Common myeloid progenitor, CD34-positive (primary cell): Measurements from ENCODE around the gene C1QTNF1.
A peak's percentile ranks its signal among the peaks of the same experiment; 100 is the strongest.

Experiments used
- CTCF ChIA-PET: fragments of 350-600 bp; sonication (Branson Sonifier 250); formaldehyde crosslinking; loops from one replicate; lab custom pipeline; 2021; ENCODE audit warnings: antibody characterized with exemption; lab: Charles Lee
- POLR2A ChIA-PET: fragments of 350-600 bp; sonication (Branson Sonifier 250); formaldehyde crosslinking; loops from one replicate; lab custom pipeline; 2021; ENCODE audit warnings: antibody characterized with exemption; lab: Charles Lee
- DNase-seq, 3 donors: peaks; one replicate each; pipeline versions ENCODE4 v3.0.0 to v3.0.0-alpha.2; 2013
- H3K27ac ChIP-seq, 2 experiments: 1 replicate in 1 of 2; 2 replicates in 1 of 2; pipeline ENCODE4 v1.7.0; 2013; ENCODE audit warnings: inconsistent platforms in 2 of 2, low read length in 2 of 2, mild to moderate bottlenecking in 2 of 2, low read depth in 1 of 2, moderate library complexity in 1 of 2; ENCODE audit not compliant: severe bottlenecking in 2 of 2, insufficient read depth in 1 of 2, poor library complexity in 1 of 2
- H3K27me3 ChIP-seq, 5 experiments: replicated peaks in 2 of 5; 1 replicate in 3 of 5; 2 replicates in 2 of 5; pipeline versions ENCODE4 v1.6.1 to v1.7.0; 2013; ENCODE audit warnings: low read length in 4 of 5, mild to moderate bottlenecking in 2 of 5, moderate library complexity in 2 of 5, inconsistent platforms in 1 of 5; ENCODE audit not compliant: insufficient read depth in 5 of 5, control insufficient read depth in 4 of 5
- H3K36me3 ChIP-seq, 4 experiments: 1 replicate in 2 of 4; 2 replicates in 2 of 4; pipeline versions ENCODE4 v1.6.1 to v1.7.0; 2013; ENCODE audit warnings: low read length in 3 of 4, control low read depth in 1 of 4, mild to moderate bottlenecking in 1 of 4; ENCODE audit not compliant: control insufficient read depth in 4 of 4, insufficient read depth in 4 of 4
- H3K4me1 ChIP-seq, 4 experiments: 1 replicate in 3 of 4; 2 replicates in 1 of 4; pipeline versions ENCODE4 v1.6.1 to v1.7.1; 2013; ENCODE audit warnings: low read length in 3 of 4, mild to moderate bottlenecking in 3 of 4, control low read depth in 1 of 4, inconsistent platforms in 1 of 4, moderate library complexity in 1 of 4; ENCODE audit not compliant: control insufficient read depth in 4 of 4, insufficient read depth in 4 of 4; ENCODE audit errors: control extremely low read depth in 1 of 4
- H3K4me3 ChIP-seq, 7 experiments: 1 replicate in 4 of 7; 2 replicates in 3 of 7; pipeline versions ENCODE4 v1.5.1 to v1.7.0; 2013; ENCODE audit warnings: mild to moderate bottlenecking in 7 of 7, low read length in 6 of 7, moderate library complexity in 6 of 7, inconsistent platforms in 2 of 7, low read depth in 2 of 7, control low read depth in 1 of 7; ENCODE audit not compliant: insufficient read depth in 4 of 7, control insufficient read depth in 1 of 7; ENCODE audit errors: extremely low read depth in 1 of 7
- H3K9me3 ChIP-seq, 5 experiments: 1 replicate in 4 of 5; 2 replicates in 1 of 5; pipeline versions ENCODE4 v1.6.1 to v1.7.1; 2013; ENCODE audit warnings: low read length in 4 of 5, mild to moderate bottlenecking in 2 of 5, inconsistent platforms in 1 of 5, low read depth in 1 of 5, moderate library complexity in 1 of 5; ENCODE audit not compliant: control insufficient read depth in 4 of 5, insufficient read depth in 2 of 5; ENCODE audit errors: control extremely low read depth in 1 of 5
- WGBS: methylation state at CpG from one replicate; pipeline ENCODE4 v1.1.5; 2013; ENCODE audit not compliant: insufficient coverage; 5-methylcytosine and 5-hydroxymethylcytosine counted together

The C1QTNF1 gene

GRCh38 chr17:78988152-78988551 is 35.8 kb upstream of the C1QTNF1 start:
- Histone ChIP-seq H3K27me3 (no peaks in the 10 kb centered on the region), H3K4me3 (peak overlapping the region in 1 of 7 experiments; percentile 5), H3K36me3 (peaks cover 3 to 30% (median 19%) of the 10 kb centered on the region in 4 experiments), H3K9me3 (no peaks in the 10 kb centered on the region), H3K27ac (no peak overlapping the region), H3K4me1 (peaks cover 15 to 32% (median 29%) of the 10 kb centered on the region in 4 experiments)
- POLR2A ChIA-PET: interaction anchor here (0.6 kb wide), 1 partner anchor 654 kb away, joined by 5 read pairs; no protein-coding TSS in a partner anchor
- 50% methylated on average over 4 of the region's 6 CpGs for WGBS
- peak in 1 of 3 donors; percentile 60 for DNase-seq
- CTCF ChIA-PET: interaction anchor here (1.7 to 2.3 kb wide), 2 partner anchors 8 to 16 kb away, joined by 4 to 5 read pairs; no protein-coding TSS in a partner anchor

- ChIA-PET POLR2A (no interaction called here), CTCF (interaction anchor here (1.2 to 1.4 kb wide), 2 partner anchors 38 to 50 kb away, joined by 4 read pairs; no protein-coding TSS in a partner anchor)
- Histone ChIP-seq H3K27ac (no peak overlapping the region), H3K36me3 (peaks cover 3 to 53% (median 39%) of the 10 kb centered on the region in 4 experiments), H3K4me1 (peaks cover 15 to 34% (median 29%) of the 10 kb centered on the region in 4 experiments), H3K4me3 (no peak overlapping the region), H3K27me3 (no peaks in the 10 kb centered on the region), H3K9me3 (no peaks in the 10 kb centered on the region)
- WGBS: 96% methylated on average over 29 of the region's 29 CpGs
- DNase-seq: no peak
Measured at GRCh38 chr17:78990349-78991016, 33.5 kb upstream of the C1QTNF1 start.

GRCh38 chr17:78991017-78991738 is 32.8 kb upstream of the C1QTNF1 start:
- Histone ChIP-seq H3K4me3 (no peak overlapping the region), H3K36me3 (peaks cover 3 to 60% (median 46%) of the 10 kb centered on the region in 4 experiments), H3K4me1 (peaks cover 13 to 28% (median 24%) of the 10 kb centered on the region in 4 experiments), H3K27ac (no peak overlapping the region), H3K9me3 (no peaks in the 10 kb centered on the region), H3K27me3 (no peaks in the 10 kb centered on the region)
- ChIA-PET POLR2A (no interaction called here), CTCF (interaction anchor here (0.9 to 1.2 kb wide), 3 partner anchors 22 to 38 kb away, joined by 3 to 4 read pairs (median 3); no protein-coding TSS in a partner anchor)
- DNase-seq: no peak
- 97% methylated on average over 29 of the region's 33 CpGs for WGBS

- H3K27ac ChIP-seq: no peak overlapping the region
- ChIA-PET POLR2A (no interaction called here), CTCF (interaction anchor here (0.9 to 1.2 kb wide), 3 partner anchors 22 to 37 kb away, joined by 3 to 4 read pairs (median 3); no protein-coding TSS in a partner anchor)
- H3K27me3 ChIP-seq: no peaks in the 10 kb centered on the region
- peaks cover 5 to 68% (median 54%) of the 10 kb centered on the region in 4 experiments for H3K36me3 ChIP-seq
- no peak for DNase-seq
- peaks cover 5 to 20% (median 15%) of the 10 kb centered on the region in 4 experiments for H3K4me1 ChIP-seq
- H3K4me3 ChIP-seq: no peak overlapping the region
- H3K9me3 ChIP-seq: no peaks in the 10 kb centered on the region
- 94% methylated on average over 9 of the region's 22 CpGs for WGBS
Measured at GRCh38 chr17:78991906-78992532, 31.9 kb upstream of the C1QTNF1 start.

- H3K4me1 ChIP-seq: peaks cover under 1 to 13% (median 9%) of the 10 kb centered on the region in 4 experiments
- POLR2A ChIA-PET: no interaction called here
- no peak overlapping the region for H3K4me3 ChIP-seq
- H3K36me3 ChIP-seq: peaks cover 5 to 74% (median 60%) of the 10 kb centered on the region in 4 experiments
- no peak overlapping the region for H3K27ac ChIP-seq
- CTCF ChIA-PET: interaction anchor here (1.2 to 1.5 kb wide), 3 partner anchors 8 to 40 kb away, joined by 4 to 6 read pairs (median 4); no protein-coding TSS in a partner anchor
- whole genome bisulfite sequencing: 93% methylated on average over 11 of the region's 12 CpGs
- DNase-seq: peak in 1 of 3 donors; percentile 30
- no peaks in the 10 kb centered on the region for H3K9me3 ChIP-seq
- H3K27me3 ChIP-seq: no peaks in the 10 kb centered on the region
Measured at GRCh38 chr17:78992542-78993212, 31.3 kb upstream of the C1QTNF1 start.

- WGBS: 81% methylated on average over 46 of the region's 49 CpGs
- Histone ChIP-seq H3K27ac (no peak overlapping the region), H3K36me3 (peaks cover 5 to 81% (median 65%) of the 10 kb centered on the region in 4 experiments), H3K27me3 (no peaks in the 10 kb centered on the region), H3K4me3 (no peak overlapping the region), H3K9me3 (no peaks in the 10 kb centered on the region), H3K4me1 (peaks cover 0 to 6% (median 2%) of the 10 kb centered on the region in 4 experiments)
- peak; percentile 48 to 70 (median 62) for DNase-seq
- ChIA-PET CTCF (interaction anchor here (1.2 to 1.5 kb wide), 3 partner anchors 9 to 41 kb away, joined by 4 to 6 read pairs (median 4); no protein-coding TSS in a partner anchor), POLR2A (no interaction called here)
Measured at GRCh38 chr17:78993241-78993956, 30.6 kb upstream of the C1QTNF1 start.
